KBM-7 (cell line): Measurements from ENCODE around the gene COA3.

Experiments
- DNase-seq: peaks from one replicate; pipeline ENCODE4 v3.0.0-alpha.2; 2015
- in situ Hi-C: fragments of 300-500 bp; cut with MboI; formaldehyde crosslinking; loops from 2 replicates; pipeline ENCODE4 v1.14.3; 2020; ENCODE audit warnings: low sequenced_read_pairs, low pct_unique_long_range_greater_than_20kb, mixed read lengths

The COA3 gene

DNA sequence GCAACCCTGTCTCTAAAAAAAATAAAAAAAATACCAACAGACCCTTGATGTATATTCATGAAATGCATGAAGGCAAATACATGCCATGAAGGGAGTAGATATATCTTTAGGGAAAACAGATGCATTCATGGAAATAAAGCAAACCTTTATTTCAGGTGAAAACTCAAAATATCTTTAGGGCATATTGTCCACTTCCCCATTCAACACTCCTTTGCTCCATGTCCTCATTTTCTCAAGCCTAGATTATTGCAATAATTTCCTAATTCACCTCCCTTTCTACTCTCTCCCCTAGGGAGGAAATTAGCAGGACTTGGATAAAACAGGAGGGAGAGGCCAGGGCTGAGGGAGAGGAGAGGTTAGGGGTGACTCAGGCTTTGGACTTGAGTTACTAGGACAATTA is 31.0 kb downstream of the COA3 start:
- DNase-seq = no peak
- in situ Hi-C loops = no loop called here

DNA sequence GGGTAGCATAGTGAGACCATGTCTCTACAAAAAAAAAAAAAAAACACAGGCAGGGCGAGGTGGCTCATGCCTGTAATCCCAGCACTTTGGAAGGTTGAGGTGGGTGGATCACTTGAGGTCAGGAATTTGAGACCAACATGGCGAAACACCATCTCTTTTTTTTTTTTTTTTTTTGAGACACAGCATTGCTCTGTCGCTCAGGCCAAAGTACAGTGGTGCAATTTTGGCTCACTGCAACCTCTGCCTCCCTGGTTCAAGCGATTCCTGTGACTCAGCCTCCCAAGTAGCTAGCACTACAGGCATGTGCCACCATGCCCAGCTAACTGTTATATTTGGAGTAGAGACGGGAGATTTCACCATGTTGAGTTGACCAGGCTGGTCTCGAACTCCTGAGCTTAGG is 32.4 kb downstream of the COA3 start:
- in situ Hi-C loops = no loop called here
- DNase-seq = no peak

DNA sequence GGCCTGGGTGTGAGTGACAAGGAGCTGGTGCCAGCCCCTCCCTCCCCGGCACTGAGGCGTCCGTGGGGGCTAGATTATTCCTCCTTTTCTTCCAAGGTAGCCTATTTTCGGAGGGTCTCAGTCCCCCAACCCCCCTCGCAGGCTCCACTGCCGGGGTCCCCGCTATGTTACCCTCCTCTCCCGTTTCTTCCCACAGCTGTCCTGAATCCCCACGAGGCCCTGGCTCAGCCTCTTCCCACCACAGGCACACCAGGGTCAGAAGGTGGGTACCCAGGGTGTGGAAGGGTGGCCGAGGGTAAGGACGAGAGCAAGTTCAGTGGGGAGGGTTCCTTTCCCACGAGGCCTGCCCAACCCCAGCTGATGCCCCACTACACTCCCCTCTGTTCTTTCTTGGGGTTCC is 36.9 kb downstream of the COA3 start:
- in situ Hi-C loops = no loop called here
- no peak for DNase-seq

DNA sequence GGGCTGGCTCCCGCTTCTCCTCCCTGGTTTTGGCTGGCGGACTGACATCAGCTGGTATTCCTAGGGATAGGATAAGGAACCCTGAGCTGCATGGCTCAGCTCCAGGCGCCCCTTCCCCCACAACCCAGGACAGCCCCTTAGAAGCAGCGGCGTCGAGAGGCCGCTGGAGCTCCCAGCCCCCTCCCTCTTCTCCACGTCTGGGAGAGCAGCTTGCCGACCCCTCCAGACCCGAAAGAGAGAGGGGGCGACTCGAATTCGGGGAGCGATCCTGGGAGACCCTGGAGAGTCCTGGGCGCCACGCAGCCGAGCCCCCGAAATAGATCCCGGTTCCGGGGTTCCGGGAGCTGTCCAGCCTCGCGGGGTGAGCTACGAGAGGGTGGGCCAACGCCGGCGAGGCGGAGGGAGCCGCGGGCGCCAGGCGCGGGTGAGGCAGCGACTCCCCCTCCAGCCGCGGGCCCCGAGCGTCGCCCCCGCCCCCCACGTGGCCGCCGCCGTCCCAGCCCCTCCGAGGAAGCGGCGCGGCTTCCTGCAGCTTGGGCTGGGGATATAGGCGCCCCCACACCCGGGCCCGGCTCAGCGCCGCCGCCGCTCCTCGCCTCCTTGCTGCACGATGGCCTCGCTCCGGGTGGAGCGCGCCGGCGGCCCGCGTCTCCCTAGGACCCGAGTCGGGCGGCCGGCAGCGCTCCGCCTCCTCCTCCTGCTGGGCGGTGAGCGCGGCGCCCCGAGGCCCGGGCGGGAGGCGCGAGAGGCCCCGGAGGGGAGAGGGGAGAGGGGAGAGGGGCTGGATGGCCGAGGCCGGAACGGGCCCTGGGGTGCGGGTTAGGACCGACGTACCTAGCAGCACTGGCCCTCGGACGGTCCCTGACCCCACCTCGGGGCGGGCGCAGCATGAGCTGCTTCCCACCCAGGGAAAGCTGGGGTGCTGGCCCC is 37.6 kb downstream of the COA3 start, which contains the start of gene RAMP2:
Gene RAMP2, plus strand, starts transcription at position 576 of the 930 bp plus-strand sequence. Its CDS starts 35 bp downstream, at position 611.
- in situ Hi-C loops = no loop called here
- DNase-seq = no peak

DNA sequence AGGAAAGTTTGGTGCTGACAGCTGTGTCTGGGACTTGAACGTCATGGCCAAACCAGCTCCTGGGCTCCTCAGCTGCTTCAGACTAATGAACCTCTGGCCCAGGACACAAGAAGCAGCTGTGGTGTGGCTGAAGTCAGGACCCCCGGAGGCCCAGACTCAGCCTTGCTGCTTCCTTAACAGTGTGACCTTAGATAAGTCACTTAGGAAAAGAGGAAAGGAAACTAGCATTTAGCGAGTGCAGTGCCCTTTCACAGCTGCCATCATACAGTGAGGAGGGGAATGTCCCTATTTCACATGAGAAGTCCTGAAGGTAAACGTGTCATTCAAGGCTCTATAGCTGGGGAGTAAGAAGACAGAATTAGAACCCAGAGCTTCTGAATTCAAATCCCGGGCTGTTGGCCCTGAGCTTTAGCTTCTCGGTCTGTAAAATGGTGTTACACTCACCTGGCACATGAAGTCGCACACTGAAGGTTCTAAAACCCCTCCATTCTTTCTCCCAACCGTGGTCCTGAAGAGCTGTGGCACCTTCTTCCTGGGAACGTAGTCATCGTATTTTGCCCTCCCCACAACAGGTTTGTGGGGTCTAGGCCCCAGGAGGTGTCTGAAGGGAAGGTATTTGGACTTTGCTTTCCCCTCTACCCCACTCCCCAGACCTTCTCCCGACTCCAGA is 38.4 kb downstream of the COA3 start:
- in situ Hi-C loops = no loop called here
- DNase-seq = peak; percentile 14

DNA sequence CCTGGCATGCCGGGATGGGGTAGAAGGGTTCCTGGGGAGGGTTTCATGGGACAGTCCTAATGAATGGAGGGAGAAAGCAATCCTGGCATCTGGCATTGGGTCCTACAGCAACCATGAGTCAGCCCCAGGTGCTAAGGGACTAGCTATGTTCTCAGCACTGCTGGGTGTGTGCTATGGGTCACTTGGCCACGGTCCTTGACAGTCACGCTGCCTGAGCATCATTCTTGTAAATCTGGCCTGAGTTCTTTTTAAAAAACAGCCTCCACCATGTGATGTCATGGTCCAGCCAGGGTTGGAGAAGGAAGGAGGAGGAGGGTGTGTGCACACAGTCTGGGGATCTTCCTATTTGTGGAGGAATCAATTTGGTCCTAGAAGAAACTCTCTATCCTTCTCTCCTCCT is 43.7 kb downstream of the COA3 start:
- in situ Hi-C loops = no loop called here

DNA sequence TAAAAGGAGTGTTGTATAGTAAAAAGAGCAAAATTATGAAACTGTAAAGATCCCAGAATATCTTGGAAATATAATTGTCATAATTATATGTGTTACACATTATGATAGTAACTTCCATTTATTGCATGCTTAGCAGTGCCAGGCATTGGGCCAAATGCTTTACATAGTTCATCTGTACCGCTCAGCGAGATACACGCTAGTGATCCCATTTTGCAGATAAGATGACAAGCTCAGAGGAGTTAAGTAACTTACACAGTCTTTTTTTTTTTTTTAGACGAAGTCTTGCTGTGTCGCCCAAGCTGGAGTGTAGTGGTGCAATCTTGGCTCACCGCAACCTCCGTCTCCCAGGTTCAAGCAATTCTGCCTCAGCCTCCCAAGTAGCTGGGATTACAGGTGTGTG is 46.9 kb downstream of the COA3 start:
- no peak for DNase-seq
- in situ Hi-C loops = no loop called here

More for the DNA sequence above, 43.7 kb downstream of the COA3 start:
- no peak for DNase-seq

DNA sequence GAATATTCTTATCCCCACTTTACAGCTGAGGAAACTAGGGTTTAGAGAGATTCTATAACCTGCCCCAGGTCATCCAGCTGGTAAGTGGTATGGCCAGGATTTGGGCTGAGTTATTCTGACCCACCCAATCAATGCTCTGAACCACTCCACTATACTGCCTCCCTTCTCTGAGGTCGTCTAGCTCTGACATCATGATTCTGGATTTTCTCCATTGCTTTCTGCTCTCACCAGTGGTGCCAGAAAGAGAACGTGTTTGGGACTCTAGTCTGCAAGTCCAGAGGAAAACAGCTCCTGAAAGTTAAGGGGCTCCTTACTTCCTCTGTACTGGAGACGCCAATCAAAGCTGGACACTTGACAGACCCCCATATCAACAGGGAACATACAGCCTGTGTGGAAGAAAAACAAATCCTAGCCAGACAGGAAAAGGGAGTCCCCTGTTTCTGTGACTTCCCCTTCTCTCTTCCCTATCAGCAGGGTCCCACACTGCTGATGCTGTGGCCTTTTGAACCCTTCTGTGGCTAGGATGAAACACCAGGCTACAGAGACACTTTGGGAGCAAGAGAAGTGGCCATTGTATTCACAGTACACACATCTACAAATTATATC is 47.7 kb downstream of the COA3 start:
- in situ Hi-C loops = no loop called here

DNA sequence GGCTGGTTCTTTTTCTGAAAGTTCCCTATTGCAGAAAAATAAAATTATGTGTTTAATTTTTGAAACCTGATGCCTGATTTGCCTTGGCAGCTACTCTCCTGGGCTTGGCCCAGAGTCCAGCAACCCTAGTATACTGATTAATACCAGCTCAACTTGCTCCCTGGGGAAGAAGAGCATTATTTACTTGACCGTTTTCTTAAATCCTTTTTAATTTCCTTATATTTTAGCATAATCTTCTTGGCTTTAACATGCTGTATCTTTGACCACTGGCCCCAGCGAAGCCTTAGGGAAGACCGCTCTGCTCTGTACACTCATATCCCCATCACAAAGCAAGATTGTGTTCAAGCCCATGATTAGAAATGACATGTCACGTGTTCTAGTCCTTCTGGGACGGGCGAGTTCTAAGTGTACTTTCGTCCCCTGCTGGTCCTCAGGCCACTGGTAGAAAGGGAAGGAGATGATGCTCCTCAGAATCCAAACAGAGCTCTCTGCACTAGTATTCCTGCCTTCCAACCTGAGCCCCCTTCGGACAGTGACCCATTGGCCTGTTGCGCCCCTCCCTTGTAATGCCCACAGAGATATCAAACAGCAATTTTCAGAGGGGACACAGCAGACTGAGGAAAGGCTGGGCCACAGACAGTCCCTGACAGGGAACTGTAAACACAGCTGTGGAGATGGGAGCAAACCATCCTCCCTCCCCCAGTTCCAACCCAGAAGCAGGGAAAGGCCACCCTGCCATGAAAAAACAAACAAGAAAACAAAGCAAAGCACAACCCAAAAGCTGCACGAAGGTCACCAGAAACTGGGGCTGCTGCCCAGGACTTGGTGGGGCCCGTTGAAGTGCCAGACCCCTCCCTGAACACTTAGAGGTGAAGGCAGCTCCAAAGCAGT is 49.4 kb downstream of the COA3 start:
- DNase-seq = no peak
- in situ Hi-C loops = no loop called here

More for the DNA sequence above, 47.7 kb downstream of the COA3 start:
- peak; percentile 87 for DNase-seq

DNA sequence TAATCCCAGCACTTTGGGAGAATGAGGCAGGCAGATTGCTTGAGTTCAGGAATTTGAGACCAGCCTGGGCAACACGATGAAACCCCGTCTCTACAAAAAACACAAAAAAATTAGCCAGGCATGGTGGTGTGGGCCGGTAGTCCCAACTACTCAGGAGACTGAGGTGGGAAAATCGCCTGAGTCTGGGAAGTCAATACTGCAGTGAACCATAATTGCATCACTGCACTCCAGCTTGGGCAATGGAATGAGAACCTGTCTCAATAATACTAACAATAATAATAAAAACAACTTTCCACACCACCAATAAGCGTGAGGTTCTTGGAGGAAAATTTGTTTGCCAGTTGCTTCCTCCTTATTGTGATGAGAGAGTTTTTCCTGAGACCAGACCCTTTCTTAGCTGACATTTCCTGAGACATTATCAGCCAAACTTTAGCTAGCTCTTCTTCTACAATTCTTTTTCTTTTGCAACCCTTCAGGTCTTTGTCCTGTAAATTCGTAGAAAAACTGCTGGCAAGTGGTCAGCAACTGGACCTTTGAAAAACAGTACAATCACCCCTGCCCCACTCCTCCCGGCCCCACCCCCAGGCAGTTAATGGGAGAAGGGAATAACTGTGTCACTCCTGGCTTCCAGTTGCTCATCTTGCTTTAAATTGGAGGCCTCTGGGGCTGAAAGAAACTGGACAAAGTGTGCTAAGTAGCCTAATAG is 50.1 kb downstream of the COA3 start:
- no peak for DNase-seq

More for the DNA sequence above, 50.1 kb downstream of the COA3 start:
- in situ Hi-C loops = no loop called here
